Mucosa of stomach (tissue), 1 donor: ENCODE results near the gene USP17L21.
"Not testable (repeated sequence)": the region's sequence is repeated elsewhere in the genome, so short reads cannot be mapped to it uniquely, and the experiment has no call there.

ENCODE experiments used
- H3K27me3 ChIP-seq: one replicate; pipeline ENCODE4 v1.7.0; 2013; ENCODE audit warnings: mild to moderate bottlenecking, low read length; ENCODE audit not compliant: control insufficient read depth, insufficient read depth
- H3K36me3 ChIP-seq: one replicate; pipeline ENCODE4 v1.7.0; 2013; ENCODE audit warnings: low read length; ENCODE audit not compliant: control insufficient read depth, insufficient read depth
- H3K4me1 ChIP-seq: one replicate; pipeline ENCODE4 v1.7.0; 2013; ENCODE audit warnings: mild to moderate bottlenecking, low read length; ENCODE audit not compliant: control insufficient read depth, insufficient read depth
- H3K4me3 ChIP-seq: one replicate; pipeline ENCODE4 v1.7.0; 2013; ENCODE audit warnings: low read length
- H3K9ac ChIP-seq: one replicate; pipeline ENCODE4 v1.7.0; 2013; ENCODE audit warnings: mild to moderate bottlenecking, low read length, moderate library complexity
- H3K9me3 ChIP-seq: one replicate; pipeline ENCODE4 v1.7.0; 2013; ENCODE audit warnings: mild to moderate bottlenecking, low read length, moderate library complexity; ENCODE audit not compliant: control insufficient read depth
- donor health status: Pancreatic carcinoma.

Gene USP17L21

GRCh38 chr4:9262572-9262971, at the start of gene USP17L21:
Gene USP17L21 (plus strand): TSS chr4:9262872. CDS start chr4:9262872, 0 bp downstream.
- H3K9me3 ChIP-seq, H3K4me1 ChIP-seq, H3K9ac ChIP-seq, H3K36me3 ChIP-seq, H3K4me3 ChIP-seq, H3K27me3 ChIP-seq: not testable (repeated sequence)

GRCh38 chr4:9214701-9215100, 48.0 kb upstream of the USP17L21 start:
- not testable (repeated sequence) for H3K27me3 ChIP-seq, H3K9ac ChIP-seq, H3K4me1 ChIP-seq, H3K9me3 ChIP-seq, H3K36me3 ChIP-seq, H3K4me3 ChIP-seq

- H3K27me3 ChIP-seq, H3K4me3 ChIP-seq, H3K9me3 ChIP-seq, H3K4me1 ChIP-seq, H3K9ac ChIP-seq, H3K36me3 ChIP-seq: not testable (repeated sequence)
Observed at GRCh38 chr4:9215105-9215504, 47.6 kb upstream of the USP17L21 start, which contains the start of gene USP17L11. Gene USP17L11 (plus strand): TSS chr4:9215405. CDS start chr4:9215405, 0 bp downstream.

GRCh38 chr4:9219852-9220251, 42.8 kb upstream of the USP17L21 start, which contains the start of gene USP17L12:
Gene USP17L12 (plus strand): TSS chr4:9220152. CDS start chr4:9220152, 0 bp downstream.
- not testable (repeated sequence) for H3K4me1 ChIP-seq, H3K4me3 ChIP-seq, H3K27me3 ChIP-seq, H3K9me3 ChIP-seq, H3K9ac ChIP-seq, H3K36me3 ChIP-seq

GRCh38 chr4:9224596-9224995, 38.1 kb upstream of the USP17L21 start, which contains the start of gene USP17L13:
Gene USP17L13 (plus strand): TSS chr4:9224896. CDS start chr4:9224896, 0 bp downstream.
- not testable (repeated sequence) for H3K4me3 ChIP-seq, H3K9ac ChIP-seq, H3K9me3 ChIP-seq, H3K36me3 ChIP-seq, H3K4me1 ChIP-seq, H3K27me3 ChIP-seq

GRCh38 chr4:9230249-9230648, 32.4 kb upstream of the USP17L21 start:
- not testable (repeated sequence) for H3K36me3 ChIP-seq, H3K27me3 ChIP-seq, H3K4me1 ChIP-seq, H3K4me3 ChIP-seq, H3K9ac ChIP-seq, H3K9me3 ChIP-seq

- not testable (repeated sequence) for H3K4me3 ChIP-seq, H3K4me1 ChIP-seq, H3K9ac ChIP-seq, H3K27me3 ChIP-seq, H3K9me3 ChIP-seq, H3K36me3 ChIP-seq
Observed at GRCh38 chr4:9234085-9234484, 28.6 kb upstream of the USP17L21 start, which contains the start of gene USP17L15. Gene USP17L15 (plus strand): TSS chr4:9234385. CDS start chr4:9234385, 0 bp downstream.

- H3K27me3 ChIP-seq, H3K4me1 ChIP-seq, H3K9ac ChIP-seq, H3K4me3 ChIP-seq, H3K36me3 ChIP-seq, H3K9me3 ChIP-seq: not testable (repeated sequence)
Observed at GRCh38 chr4:9238461-9238860, 24.2 kb upstream of the USP17L21 start.

- H3K27me3 ChIP-seq, H3K4me1 ChIP-seq, H3K9ac ChIP-seq, H3K36me3 ChIP-seq, H3K9me3 ChIP-seq, H3K4me3 ChIP-seq: not testable (repeated sequence)
Observed at GRCh38 chr4:9243579-9243978, 19.1 kb upstream of the USP17L21 start, which contains the start of gene USP17L17. Gene USP17L17 (plus strand): TSS chr4:9243879. CDS start chr4:9243879, 0 bp downstream.

GRCh38 chr4:9247953-9248680, 14.6 kb upstream of the USP17L21 start, which contains the start of gene USP17L18:
Gene USP17L18 (plus strand): TSS chr4:9248630. CDS start chr4:9248630, 0 bp downstream.
- not testable (repeated sequence) for H3K27me3 ChIP-seq, H3K9me3 ChIP-seq, H3K9ac ChIP-seq, H3K36me3 ChIP-seq, H3K4me3 ChIP-seq, H3K4me1 ChIP-seq

- not testable (repeated sequence) for H3K4me3 ChIP-seq, H3K9ac ChIP-seq, H3K36me3 ChIP-seq, H3K27me3 ChIP-seq, H3K4me1 ChIP-seq, H3K9me3 ChIP-seq
Observed at GRCh38 chr4:9253078-9253477, 9.6 kb upstream of the USP17L21 start, which contains the start of gene USP17L19. Gene USP17L19 (plus strand): TSS chr4:9253378. CDS start chr4:9253378, 0 bp downstream.

- not testable (repeated sequence) for H3K9ac ChIP-seq, H3K36me3 ChIP-seq, H3K9me3 ChIP-seq, H3K27me3 ChIP-seq, H3K4me1 ChIP-seq, H3K4me3 ChIP-seq
Observed at GRCh38 chr4:9257824-9258223, 4.8 kb upstream of the USP17L21 start, which contains the start of gene USP17L20. Gene USP17L20 (plus strand): TSS chr4:9258124. CDS start chr4:9258124, 0 bp downstream.
